Measurements from ENCODE around the gene LRRC36. TPM values are rescaled to one million over a fixed set of nuclear protein-coding genes. Genes with fewer than 3 reads are reported as not detected.

Gene LRRC36
- total RNA-seq, 1 donor from 2014 or later: 42.1 TPM

DNA sequence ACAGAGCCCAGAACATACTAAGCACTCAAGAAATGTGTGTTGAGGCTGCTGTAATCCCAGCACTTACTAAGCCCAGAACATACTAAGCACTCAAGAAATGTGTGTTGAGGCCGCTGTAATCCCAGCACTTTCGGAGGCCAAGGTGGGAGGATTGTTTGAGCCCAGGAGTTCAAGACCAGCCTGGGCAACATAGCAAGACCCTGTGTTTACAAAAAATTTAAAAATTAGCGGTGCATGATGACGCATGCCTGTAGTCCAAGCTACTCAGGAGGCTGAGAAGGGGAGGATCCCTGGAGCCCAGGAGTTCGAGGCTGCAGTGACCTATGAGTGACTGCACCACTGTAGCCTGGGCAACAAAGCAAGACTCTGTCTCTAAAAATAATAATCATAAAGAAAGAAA lies 96.4 kb downstream of the LRRC36 start:
- Histone ChIP-seq H3K9me3 (no peaks in the 10 kb centered on the region), H3K36me3 (no peaks in the 10 kb centered on the region), H3K4me1 (peaks cover 11% of the 10 kb centered on the region), H3K4me3 (no peak overlapping the region), H3K27ac (no peak overlapping the region), H3K27me3 (ENCODE audit: low read depth) (peaks cover 24% of the 10 kb centered on the region)
- ATAC-seq (no peak), DNase-seq (no peak)
- intact Hi-C loops (cut with DNase I): no loop called here
- TF ChIP-seq CTCF (IDR thresholded peaks at IDR 0.05): no peak

GRCh38 chr16:67423611-67424260 lies 97.1 kb downstream of the LRRC36 start:
- H3K4me3 ChIP-seq: no peak overlapping the region
- intact Hi-C loops (cut with DNase I): no loop called here
- ATAC-seq: peak in 1 of 2 donors; percentile 65
- peaks cover 15% of the 10 kb centered on the region for H3K4me1 ChIP-seq
- no peaks in the 10 kb centered on the region for H3K36me3 ChIP-seq
- no peak for TF ChIP-seq CTCF (IDR thresholded peaks at IDR 0.05)
- no peak for DNase-seq
- H3K9me3 ChIP-seq: no peaks in the 10 kb centered on the region
- H3K27ac ChIP-seq: no peak overlapping the region
- peaks cover 30% of the 10 kb centered on the region for H3K27me3 ChIP-seq (ENCODE audit: low read depth)

GRCh38 chr16:67424261-67424615 lies 97.6 kb downstream of the LRRC36 start:
- Histone ChIP-seq H3K4me1 (peaks cover 15% of the 10 kb centered on the region), H3K27ac (no peak overlapping the region), H3K4me3 (no peak overlapping the region), H3K27me3 (ENCODE audit: low read depth) (peaks cover 32% of the 10 kb centered on the region), H3K36me3 (no peaks in the 10 kb centered on the region), H3K9me3 (no peaks in the 10 kb centered on the region)
- intact Hi-C loops (cut with DNase I): no loop called here
- no peak for TF ChIP-seq CTCF (IDR thresholded peaks at IDR 0.05)
- ATAC-seq: peak in 1 of 2 donors; percentile 59
- no peak for DNase-seq

DNA sequence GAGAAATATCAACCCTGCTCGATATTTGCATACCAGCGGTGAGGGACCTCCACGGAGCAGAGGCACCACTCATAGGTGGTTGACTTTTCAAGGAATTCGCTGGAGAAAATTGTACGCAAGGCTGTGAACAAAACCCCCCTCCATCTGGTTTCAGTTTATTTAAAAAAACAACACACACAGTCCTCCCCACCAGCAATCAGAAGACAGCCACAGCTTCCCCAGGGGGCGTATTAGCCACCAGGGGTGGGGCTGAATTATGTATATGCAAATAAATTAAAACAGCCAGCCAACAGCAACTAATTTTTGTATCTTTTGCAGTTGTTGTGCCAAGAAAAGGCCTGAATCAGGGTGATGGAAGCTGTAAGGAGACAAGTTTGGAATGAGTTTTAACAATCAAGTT lies 98.4 kb downstream of the LRRC36 start:
- no peak for TF ChIP-seq CTCF (IDR thresholded peaks at IDR 0.05)
- Histone ChIP-seq H3K4me3 (no peak overlapping the region), H3K27me3 (ENCODE audit: low read depth) (peaks cover 41% of the 10 kb centered on the region), H3K36me3 (no peaks in the 10 kb centered on the region), H3K4me1 (peaks cover 17% of the 10 kb centered on the region), H3K9me3 (no peaks in the 10 kb centered on the region), H3K27ac (no peak overlapping the region)
- ATAC-seq (no peak), DNase-seq (no peak)
- intact Hi-C loops (cut with DNase I): no loop called here

DNA sequence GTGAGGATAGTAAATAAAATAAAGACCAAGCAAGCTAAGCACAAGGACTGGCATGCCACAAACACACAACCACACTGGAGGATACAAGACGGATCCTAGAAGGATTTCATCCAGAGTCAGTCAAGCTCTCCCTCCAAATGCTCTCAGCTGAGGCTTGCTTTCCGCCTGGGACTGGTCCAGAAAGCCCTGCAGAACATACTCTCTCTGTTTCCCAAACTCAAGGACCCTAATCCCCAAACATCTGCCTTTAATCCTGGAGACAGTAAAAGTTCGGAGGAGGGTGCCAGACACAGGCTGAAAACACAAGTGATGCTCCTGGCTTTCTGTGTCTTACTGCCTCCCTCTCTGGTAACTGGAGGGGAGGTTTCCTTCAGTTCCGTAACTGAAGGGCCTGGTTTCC lies 99.0 kb downstream of the LRRC36 start:
- DNase-seq: no peak
- Histone ChIP-seq H3K27ac (no peak overlapping the region), H3K4me1 (peaks cover 22% of the 10 kb centered on the region), H3K36me3 (no peaks in the 10 kb centered on the region), H3K9me3 (no peaks in the 10 kb centered on the region), H3K4me3 (no peak overlapping the region), H3K27me3 (ENCODE audit: low read depth) (peaks cover 44% of the 10 kb centered on the region)
- TF ChIP-seq CTCF (IDR thresholded peaks at IDR 0.05): no peak
- intact Hi-C loops (cut with DNase I): no loop called here
- ATAC-seq: no peak

All from lower lobe of right lung (tissue), 2 donors.